Prostate gland (tissue), 2 donors: ENCODE measurements around the gene PRDM10.

ENCODE experiments used
- POLR2A ChIP-seq: fragments of 450-650 bp; IDR thresholded peaks from one replicate; pipeline ENCODE4 v1.6.1; 2016; ENCODE audit warnings: antibody characterized with exemption, mild to moderate bottlenecking
- POLR2AphosphoS5 ChIP-seq: sonication (generic); formaldehyde crosslinking; IDR thresholded peaks from one replicate; pipeline ENCODE4 v1.6.1; 2017; ENCODE audit warnings: antibody characterized with exemption
- TF ChIP-seq, protein P1 (sequence below), 4 experiments: fragments of 200-600 bp in 2 of 4; fragments of 450-650 bp in 2 of 4; sonication (generic) in 2 of 4; IDR thresholded peaks; 1 replicate in 3 of 4; 2 replicates in 1 of 4; pipeline ENCODE4 v1.5.1; 2016 to 2019; ENCODE audit warnings: antibody characterized with exemption in 4 of 4, mild to moderate bottlenecking in 2 of 4, moderate library complexity in 2 of 4

DNA sequence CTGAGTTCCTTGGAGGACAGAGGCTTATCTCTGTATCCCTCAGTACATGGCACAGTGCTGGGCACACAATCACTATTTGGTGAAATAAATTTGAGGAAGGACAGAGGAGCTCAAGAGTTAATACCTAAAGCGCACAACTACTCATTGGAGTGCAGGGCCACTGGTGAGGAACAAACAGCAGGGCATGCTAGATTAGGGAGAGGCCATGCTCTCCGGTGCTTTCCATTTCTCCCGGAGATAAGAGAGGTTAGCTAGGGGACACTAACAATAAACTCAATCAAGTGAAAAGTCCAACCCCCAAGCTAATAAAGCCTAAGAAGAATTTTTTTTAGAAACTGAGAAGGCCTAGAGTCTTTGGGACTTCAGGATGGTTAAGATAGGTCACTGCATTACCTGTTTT lies 136.3 kb downstream of the PRDM10 start:
- TF ChIP-seq, protein P1, sequence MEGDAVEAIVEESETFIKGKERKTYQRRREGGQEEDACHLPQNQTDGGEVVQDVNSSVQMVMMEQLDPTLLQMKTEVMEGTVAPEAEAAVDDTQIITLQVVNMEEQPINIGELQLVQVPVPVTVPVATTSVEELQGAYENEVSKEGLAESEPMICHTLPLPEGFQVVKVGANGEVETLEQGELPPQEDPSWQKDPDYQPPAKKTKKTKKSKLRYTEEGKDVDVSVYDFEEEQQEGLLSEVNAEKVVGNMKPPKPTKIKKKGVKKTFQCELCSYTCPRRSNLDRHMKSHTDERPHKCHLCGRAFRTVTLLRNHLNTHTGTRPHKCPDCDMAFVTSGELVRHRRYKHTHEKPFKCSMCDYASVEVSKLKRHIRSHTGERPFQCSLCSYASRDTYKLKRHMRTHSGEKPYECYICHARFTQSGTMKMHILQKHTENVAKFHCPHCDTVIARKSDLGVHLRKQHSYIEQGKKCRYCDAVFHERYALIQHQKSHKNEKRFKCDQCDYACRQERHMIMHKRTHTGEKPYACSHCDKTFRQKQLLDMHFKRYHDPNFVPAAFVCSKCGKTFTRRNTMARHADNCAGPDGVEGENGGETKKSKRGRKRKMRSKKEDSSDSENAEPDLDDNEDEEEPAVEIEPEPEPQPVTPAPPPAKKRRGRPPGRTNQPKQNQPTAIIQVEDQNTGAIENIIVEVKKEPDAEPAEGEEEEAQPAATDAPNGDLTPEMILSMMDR (IDR thresholded peaks at IDR 0.05), result no peak
- no peak for TF ChIP-seq POLR2A
- no peak for TF ChIP-seq POLR2AphosphoS5
